HG03045 (cell line): ENCODE data around the gene PRKAR2B.
"Not testable (repeated sequence)": the region's sequence is repeated elsewhere in the genome, so short reads cannot be mapped to it uniquely, and the experiment has no call there.

Experiments
- ATAC-seq: cut with Tn5 transposase; IDR thresholded peaks from one replicate; pipeline ENCODE4 v1.9.1; 2021; ENCODE audit warnings: mild to moderate bottlenecking, moderate library complexity; ENCODE audit not compliant: unreplicated experiment

PRKAR2B gene

GRCh38 chr7:107076781-107077698, 32.5 kb downstream of the PRKAR2B start:
- no peak for ATAC-seq

DNA sequence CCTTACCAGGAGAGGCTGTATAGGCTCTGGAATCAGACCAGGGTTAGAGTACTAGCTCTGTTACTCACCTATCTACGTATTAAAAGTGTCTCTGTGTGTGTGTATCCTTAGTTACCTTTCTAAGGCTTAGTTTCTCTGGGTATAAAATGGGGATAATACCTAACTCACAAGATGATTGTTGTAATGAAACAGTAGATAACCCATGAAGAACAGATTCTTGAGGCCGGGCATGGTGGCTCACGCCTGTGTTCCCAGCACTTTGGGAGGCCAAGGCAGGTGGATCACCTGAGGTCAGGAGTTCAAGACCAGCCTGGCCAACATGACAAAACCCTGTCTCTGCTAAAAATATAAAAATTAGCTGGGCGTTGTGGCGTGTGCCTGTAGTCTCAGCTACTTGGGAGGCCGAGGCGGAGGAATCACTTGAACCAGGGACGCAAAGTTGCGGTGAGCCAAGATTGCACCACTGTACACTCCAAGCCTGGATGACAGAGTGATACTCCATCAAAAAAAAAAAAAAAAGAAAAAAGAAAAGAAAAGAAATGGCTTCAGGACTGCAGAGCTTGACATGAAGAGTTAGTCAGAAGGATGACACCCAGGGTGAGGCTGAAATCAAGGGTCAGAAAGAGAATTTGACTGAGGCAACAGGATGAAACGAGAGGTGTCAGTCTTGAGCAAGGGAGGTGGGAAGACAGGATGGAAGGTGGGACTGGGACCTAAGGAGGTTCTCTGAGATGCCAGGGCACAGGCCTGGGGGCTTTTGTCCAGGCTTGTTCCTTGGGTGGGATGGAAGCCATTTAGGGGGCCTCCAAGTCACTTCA, 33.4 kb downstream of the PRKAR2B start:
- ATAC-seq = no peak

- no peak for ATAC-seq
These were observed 34.0 kb downstream of the PRKAR2B start for GRCh38 chr7:107078517-107078966.

DNA sequence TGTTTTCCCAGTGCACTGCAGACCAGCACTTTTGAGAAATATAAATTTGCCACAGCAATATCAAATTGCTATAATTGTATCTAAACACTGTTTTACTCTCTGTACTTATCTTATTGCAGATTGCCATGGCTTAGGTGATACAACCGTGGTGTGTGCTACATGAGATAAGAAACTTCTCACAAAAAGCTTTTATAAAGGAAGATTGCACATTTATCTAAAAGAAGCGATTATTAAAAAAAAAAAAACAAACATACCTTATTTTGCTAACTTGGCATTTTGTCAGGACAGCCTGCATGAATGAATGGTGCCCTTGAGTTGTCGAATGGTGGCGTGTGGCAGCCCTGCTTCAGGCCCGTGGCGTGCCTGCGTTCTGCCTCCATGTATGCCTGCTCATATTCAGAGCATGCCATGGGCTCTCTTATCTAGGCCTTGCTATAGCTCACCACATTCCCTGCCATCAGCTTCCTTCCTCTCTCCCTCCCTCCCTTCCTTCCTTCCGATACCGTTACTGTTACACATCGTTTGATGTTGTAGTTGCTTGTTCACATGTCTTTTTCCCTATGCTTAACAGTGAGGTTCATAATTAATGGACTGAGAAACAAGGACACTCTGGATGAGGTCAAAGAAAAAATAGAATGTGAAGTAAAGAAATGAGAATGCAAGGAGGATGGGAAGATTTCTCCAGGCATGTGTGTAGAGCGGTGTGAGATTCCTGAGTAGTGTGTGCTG, 34.9 kb downstream of the PRKAR2B start:
- ATAC-seq = no peak

- no peak for ATAC-seq
These were observed 35.6 kb downstream of the PRKAR2B start for GRCh38 chr7:107080099-107080505.

- no peak for ATAC-seq
These were observed 36.0 kb downstream of the PRKAR2B start for GRCh38 chr7:107080533-107080932.

GRCh38 chr7:107085180-107085579, 40.7 kb downstream of the PRKAR2B start:
- ATAC-seq = no peak

- ATAC-seq = no peak
These were observed 45.1 kb downstream of the PRKAR2B start for GRCh38 chr7:107089627-107090026.

DNA sequence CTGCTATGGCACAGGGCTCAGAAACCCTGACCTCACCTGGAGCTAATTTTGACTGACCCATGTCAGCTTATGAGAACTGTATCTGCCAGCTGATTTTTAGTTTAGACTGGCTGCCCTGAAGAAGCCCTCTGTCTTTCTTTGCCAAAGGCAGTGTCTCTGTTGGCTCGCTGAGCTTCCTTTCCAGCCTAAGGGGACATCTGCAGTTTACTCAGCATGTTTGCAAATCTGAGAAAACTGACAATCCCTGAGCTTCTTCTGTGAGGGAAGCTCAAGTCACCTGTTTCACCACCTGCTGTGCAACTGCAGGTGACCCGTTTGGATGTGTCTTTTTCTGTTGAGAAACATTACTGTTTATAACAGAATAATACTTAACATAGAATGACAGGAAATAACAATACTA, 46.0 kb downstream of the PRKAR2B start:
- ATAC-seq = no peak

- ATAC-seq = no peak
These were observed 46.8 kb downstream of the PRKAR2B start for GRCh38 chr7:107091306-107091705.

- ATAC-seq = not testable (repeated sequence)
These were observed 49.2 kb downstream of the PRKAR2B start for GRCh38 chr7:107093671-107094070.

GRCh38 chr7:107099154-107099553, 54.6 kb downstream of the PRKAR2B start:
- ATAC-seq = not testable (repeated sequence)

GRCh38 chr7:107100824-107101223, 56.3 kb downstream of the PRKAR2B start:
- no peak for ATAC-seq

GRCh38 chr7:107103369-107103768, 58.9 kb downstream of the PRKAR2B start:
- no peak for ATAC-seq

GRCh38 chr7:107104801-107105200, 60.3 kb downstream of the PRKAR2B start:
- no peak for ATAC-seq

- no peak for ATAC-seq
These were observed 61.2 kb downstream of the PRKAR2B start for GRCh38 chr7:107105591-107106245.

GRCh38 chr7:107108793-107109371, 64.4 kb downstream of the PRKAR2B start:
- ATAC-seq = no peak

DNA sequence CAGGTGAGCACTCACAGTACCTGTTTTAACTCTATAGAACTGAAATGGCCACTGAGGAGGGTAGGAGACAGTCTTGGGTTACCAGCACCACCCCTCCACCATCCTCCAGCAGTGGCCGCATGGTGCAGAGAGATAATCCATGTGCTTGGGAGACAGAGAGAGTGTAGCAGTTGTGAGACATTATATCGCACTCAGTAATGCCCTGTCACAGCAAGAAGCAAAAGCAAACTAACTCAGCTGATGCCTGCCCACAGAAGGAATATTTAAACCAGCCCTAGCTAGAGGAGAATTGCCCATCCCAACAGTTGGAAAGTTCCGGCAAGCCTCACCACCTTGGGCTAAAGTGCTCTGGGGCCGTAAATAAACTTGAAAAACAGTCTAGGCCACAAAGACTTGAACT, 65.5 kb downstream of the PRKAR2B start:
- no peak for ATAC-seq

DNA sequence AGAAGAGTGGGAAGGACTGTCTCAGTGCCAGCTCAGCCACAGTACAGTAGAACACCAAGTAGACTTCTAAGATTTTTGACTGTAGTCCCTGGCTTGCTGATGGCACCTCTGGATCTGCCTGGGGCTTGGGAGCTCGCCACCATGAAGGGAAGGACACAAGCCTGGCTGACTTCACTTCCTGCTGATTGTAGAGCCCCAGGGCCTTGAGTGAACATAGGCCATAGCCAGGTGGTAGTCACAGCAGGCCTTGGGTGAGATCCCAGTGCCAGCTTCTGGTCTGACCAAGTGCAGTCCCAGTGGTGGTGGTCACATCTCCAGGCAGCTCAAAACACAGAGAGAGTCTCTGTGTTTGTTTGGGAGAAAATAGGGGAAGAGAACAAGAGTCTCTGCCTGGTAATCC, 66.7 kb downstream of the PRKAR2B start:
- no peak for ATAC-seq

DNA sequence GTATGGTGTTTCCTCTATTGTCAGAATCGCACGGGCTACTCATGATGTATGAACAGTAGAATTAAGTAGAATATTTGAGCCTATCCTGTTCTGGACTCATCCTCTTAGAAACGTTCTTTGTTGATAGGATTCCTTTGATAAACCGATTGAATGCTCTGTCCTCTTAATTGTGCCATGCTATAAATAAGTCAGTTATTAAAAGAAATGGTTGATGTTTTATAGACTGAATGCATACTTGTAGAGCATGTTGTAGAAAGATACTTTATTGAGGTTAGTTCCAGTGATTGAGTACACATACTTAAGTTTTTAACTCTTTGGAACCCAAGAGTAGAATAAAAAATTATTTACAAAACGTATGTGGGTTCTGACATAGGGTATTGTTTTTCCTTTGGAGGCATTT, 69.4 kb downstream of the PRKAR2B start:
- ATAC-seq = no peak
